Stimulated activated naive CD4-positive, alpha-beta T cell (primary cell): ENCODE results near the gene TAB2.
A peak's percentile ranks its signal among the peaks of the same experiment; 100 is the strongest.
"Not testable (repeated sequence)": the region's sequence is repeated elsewhere in the genome, so short reads cannot be mapped to it uniquely, and the experiment has no call there.

Experiments used
- DNase-seq, 6 experiments: peaks; one replicate each; lab custom pipeline; 2025; lab: John Stamatoyannopoulos, UW

TAB2 gene

GRCh38 chr6:149313070-149313469 lies 4.4 kb upstream of the TAB2 start:
- no peak for DNase-seq

- no peak for DNase-seq
These were observed 3.7 kb upstream of the TAB2 start for GRCh38 chr6:149313861-149314260.

- DNase-seq = no peak
These were observed 3.1 kb upstream of the TAB2 start for GRCh38 chr6:149314325-149314905.

GRCh38 chr6:149316108-149316727 lies 1.3 kb upstream of the TAB2 start:
- no peak for DNase-seq

- peak; percentile 73 to 90 (median 85) for DNase-seq
These were observed 520 bp upstream of the TAB2 start for GRCh38 chr6:149316740-149317643.

GRCh38 chr6:149318581-149319286 lies 1.2 kb downstream of the TAB2 start:
- DNase-seq = peak in 4 of 6 experiments; percentile 41 to 60 (median 49)

GRCh38 chr6:149319422-149319821 lies 1.9 kb downstream of the TAB2 start:
- no peak for DNase-seq

- not testable (repeated sequence) for DNase-seq
These were observed 2.5 kb downstream of the TAB2 start for GRCh38 chr6:149320016-149320415.

- DNase-seq = no peak
These were observed 3.3 kb downstream of the TAB2 start for GRCh38 chr6:149320796-149321195.

- DNase-seq = no peak
These were observed 5.8 kb downstream of the TAB2 start for GRCh38 chr6:149323353-149323752.

- DNase-seq = no peak
These were observed 6.4 kb downstream of the TAB2 start for GRCh38 chr6:149323925-149324324.

- DNase-seq = no peak
These were observed 6.9 kb downstream of the TAB2 start for GRCh38 chr6:149324428-149324827.

GRCh38 chr6:149325648-149326236 lies 8.2 kb downstream of the TAB2 start:
- DNase-seq = no peak

GRCh38 chr6:149327638-149328037 lies 10.1 kb downstream of the TAB2 start:
- DNase-seq = no peak

- DNase-seq = no peak
These were observed 10.6 kb downstream of the TAB2 start for GRCh38 chr6:149328083-149328482.

- no peak for DNase-seq
These were observed 12.0 kb downstream of the TAB2 start for GRCh38 chr6:149329529-149329928.

GRCh38 chr6:149330133-149330532 lies 12.6 kb downstream of the TAB2 start:
- no peak for DNase-seq

GRCh38 chr6:149331043-149331807 lies 13.7 kb downstream of the TAB2 start:
- no peak for DNase-seq

GRCh38 chr6:149331871-149332270 lies 14.4 kb downstream of the TAB2 start:
- no peak for DNase-seq

GRCh38 chr6:149332602-149333265 lies 15.2 kb downstream of the TAB2 start:
- no peak for DNase-seq

- no peak for DNase-seq
These were observed 15.7 kb downstream of the TAB2 start for GRCh38 chr6:149333266-149333620.
